AG08395 (cell line): ENCODE results near the gene FAT2.
"Not testable (repeated sequence)": the region's sequence is repeated elsewhere in the genome, so short reads cannot be mapped to it uniquely, and the experiment has no call there.

Experiments used
- DNase-seq: peaks from one replicate; pipeline ENCODE4 v3.0.0; 2012; ENCODE audit warnings: mixed read lengths, low spot score

FAT2 gene

DNA sequence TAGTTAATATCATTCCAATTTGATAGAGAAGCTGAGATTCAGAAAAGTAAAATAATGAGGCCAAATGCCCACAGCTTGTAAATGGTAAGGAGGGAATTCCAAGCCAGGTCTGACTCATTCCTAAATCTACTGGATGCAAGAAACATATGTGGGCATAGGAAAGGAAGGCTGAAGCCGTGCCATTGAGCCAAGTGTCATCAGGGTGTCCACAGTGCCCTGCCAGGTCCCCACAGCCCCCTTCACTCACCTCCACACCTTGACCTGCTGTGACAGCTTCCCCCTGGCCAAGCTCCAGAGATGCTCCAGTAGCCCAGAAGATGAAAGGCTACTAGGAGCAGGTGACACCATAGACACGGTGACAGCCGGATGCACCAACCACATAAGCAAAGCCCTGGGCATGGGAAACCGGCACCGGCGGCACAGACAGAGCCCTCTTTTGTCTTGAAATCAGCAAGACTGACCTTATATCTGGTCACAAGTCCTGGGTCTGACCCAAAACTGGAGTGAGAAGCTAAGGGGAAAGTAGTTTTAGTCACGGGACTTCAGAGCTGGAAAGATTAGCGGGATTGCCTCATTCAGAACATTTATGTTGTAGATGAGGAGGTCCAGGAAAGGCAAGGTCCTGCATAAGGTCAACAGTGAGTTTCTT lies 20.1 kb upstream of the FAT2 start:
- DNase-seq, result no peak

DNA sequence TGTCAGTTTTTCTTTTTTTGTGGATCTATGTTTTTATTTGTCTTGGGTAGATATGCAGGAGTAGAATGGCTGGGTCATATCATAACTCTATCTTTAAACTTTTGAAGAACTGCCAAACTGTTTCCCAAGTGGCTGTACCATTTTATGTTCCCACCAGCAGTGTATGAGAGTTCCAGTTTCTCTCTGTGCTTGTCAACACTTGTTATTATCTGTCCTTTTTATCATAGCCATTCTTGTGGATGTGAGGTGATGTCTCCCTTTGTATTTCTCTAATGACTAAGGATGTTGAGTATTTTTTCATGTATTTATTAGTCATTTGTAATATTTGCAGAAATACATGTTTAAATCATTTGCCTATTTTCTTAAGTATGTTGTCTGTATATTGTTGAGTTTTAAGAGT lies 17.4 kb upstream of the FAT2 start:
- DNase-seq, result no peak

DNA sequence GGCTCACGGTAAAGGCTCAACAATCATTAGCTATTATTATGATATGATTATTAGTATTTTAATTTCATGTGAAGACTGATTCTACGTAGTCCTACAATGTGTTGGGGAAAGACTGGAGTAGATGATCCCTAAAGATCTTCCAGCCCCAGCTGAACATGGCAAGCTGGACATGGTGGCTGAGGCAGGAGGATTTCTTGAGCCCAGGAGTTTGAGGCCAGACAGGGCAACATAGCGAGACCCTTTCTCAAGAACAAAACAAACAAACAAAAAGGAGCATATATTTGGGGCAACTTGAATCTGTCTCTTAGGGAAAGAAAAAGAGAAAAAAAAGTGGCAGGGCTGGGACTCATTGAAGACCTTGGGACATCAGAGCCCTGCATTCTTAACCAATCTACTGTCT lies 16.2 kb upstream of the FAT2 start:
- DNase-seq, result no peak

DNA sequence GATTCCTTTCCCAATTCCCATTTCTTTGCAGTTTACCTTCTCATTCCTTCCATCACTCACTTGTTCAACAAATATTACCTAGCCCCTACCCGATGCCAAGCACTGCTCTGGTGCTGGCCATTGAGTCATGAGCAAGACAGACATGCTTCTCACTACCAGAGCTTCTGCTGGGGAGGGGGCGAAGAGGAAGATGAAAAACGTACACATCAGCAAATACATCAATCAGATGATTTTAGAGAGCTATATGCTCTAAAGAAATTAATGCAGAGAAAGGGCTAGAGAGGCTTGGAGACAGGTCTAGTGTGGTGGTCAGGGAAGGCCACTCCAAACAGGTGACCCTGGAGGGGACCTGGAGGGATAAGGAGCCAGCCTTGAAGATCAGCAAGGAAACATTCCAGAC lies 14.4 kb upstream of the FAT2 start:
- no peak for DNase-seq

DNA sequence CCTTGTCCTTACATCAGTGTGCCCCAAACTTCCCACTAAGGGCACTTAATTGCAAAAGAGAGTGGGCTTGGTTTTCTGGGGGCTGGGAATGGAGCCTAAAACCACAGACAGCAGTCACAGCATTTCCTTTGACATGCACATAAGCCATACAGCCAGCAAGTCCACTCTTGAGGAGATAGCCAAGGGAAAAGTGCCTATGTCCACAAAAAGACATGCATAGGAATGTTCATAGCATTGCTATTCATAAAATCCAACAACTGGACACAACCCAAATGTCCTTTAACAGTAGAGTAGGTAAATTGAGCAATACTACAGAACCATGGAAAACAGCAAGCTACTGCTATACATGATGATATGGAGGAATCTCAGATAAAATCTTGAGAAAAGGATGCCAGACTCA lies 11.7 kb upstream of the FAT2 start:
- no peak for DNase-seq

DNA sequence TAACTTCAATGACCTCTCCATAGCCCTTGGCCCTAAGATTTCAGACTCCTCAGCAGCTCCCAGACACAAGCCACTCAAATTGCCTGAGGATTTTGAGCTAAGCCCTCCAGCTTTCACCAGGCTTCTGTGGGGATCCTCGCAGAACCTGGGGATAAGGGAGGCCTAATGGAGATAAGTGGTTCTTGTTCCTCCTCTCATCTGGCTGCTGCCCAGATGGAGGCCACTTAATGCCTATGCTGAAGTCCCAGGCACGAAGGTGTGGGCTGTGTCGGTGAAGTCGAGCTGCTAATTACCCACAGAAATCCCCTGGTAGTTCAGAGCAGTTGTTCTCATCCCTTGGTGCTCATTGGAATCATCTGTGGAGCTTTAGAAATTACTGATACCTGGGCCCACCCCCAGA lies 10.3 kb upstream of the FAT2 start:
- no peak for DNase-seq

DNA sequence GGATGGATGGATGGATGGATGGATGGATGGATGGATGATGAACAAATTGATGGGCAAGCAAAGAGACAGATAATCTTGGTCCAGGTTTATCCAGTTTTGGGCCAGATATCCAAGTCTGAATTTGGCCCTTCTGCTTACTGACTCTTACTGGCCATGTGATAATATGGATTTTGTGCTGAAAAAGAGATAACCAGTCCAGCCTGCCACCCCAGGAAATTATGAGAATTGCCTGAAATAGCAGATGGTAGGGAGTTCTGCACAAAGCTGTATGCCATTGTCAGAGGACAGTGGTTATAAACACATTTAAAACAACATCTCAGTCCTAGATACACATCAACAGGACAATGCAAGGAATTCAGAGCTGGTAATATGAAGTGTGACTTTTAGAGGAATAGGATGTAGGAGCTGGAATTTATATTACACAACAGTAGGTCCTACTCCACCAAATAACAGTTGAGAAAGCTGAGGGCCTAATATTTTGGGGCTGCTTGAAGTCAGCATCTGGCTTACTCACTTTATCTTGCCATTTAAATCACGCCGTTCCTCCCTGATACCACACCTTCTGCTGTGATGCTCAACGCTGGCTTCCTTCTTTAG lies 9.0 kb upstream of the FAT2 start:
- DNase-seq, result no peak

DNA sequence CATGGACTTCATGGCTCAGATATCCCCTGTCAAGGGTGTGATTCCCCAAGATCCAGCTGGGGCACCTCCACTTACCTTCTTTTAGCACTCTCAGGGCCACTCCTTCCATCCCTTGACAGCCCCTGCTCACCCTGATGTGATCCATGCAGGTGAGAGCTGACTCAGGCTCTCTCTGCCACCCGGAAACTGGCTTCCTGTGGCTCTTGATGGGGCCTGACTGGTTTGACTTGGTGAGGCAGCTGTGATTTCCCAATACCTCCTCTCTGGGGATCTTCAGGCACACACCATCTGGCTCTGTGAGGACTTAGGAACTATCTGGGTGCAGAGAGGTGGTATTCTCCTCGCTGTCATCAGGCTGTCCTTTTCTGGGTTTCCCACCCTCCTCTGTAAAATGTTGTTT lies 7.9 kb upstream of the FAT2 start:
- no peak for DNase-seq

DNA sequence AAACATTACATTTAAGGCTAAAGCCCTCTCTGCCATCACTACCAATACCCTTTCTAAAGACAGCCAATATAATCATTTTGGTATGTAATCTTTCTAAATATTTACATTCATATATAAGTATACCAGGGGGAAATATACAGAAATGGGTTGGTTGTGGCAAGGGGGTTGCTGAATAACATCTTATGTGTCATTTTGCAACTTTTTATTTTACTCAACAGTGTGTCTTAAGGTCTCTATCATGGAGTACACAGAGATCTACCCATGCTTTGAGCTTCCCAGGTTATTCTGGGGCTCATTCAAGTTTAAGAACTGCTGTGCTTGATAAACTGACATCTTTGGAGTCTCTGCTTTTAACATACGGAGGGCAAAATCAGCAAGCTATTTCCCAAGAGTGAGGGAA lies 7.4 kb upstream of the FAT2 start:
- DNase-seq, result no peak

DNA sequence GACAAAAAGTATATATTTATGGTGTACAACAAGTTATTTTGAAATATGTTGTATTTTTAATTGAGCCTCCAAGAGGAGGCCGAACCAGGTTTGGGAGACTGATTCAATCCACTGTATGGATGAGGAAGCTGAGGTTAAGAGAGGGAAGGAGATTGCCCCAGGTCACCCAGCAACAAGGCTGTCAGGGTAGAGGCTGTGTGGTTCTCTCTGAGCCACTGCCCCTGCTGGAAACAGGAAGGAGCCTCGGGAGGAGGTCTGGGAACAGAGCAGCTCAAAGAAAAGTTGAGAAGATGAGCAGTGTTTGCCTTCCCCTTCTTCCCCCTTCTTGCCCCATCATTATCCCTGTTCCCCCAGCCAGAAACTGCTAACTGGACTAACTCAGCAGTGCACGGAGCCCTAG lies 6.6 kb upstream of the FAT2 start:
- no peak for DNase-seq

DNA sequence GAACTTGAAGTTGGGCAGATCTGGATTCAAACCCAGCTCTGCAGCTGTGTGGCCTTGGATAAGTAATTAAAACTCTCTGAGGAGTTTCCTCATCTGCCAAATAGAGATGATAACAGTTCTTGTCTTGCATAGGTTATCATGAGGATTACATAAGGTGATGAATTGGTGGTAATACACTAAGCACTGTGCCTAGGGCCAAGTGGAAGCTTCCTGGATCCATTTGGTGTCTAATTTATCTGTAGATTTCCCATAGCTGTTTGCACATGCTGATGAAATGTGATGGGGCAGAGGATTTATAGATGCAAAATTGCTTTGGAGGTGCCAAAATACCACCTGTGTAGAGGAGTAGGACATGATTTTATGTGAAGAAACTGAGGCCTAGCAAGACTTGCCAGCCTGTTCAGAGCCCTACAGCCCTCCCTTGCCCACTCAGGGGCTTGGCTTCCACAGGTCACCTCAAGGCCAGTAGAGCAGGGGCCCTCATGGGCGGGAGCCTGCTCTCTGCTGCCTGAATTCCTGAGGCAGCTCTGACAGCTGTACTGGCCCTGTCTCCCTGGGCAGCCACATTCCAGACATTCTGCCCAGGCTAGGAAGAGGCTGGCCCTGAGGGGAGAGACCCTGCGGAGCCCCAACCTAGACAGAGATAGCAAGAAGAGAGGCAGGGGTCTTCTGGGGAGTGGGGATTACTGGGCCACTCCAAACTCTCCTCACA lies 5.9 kb upstream of the FAT2 start:
- peak; percentile 54 for DNase-seq

DNA sequence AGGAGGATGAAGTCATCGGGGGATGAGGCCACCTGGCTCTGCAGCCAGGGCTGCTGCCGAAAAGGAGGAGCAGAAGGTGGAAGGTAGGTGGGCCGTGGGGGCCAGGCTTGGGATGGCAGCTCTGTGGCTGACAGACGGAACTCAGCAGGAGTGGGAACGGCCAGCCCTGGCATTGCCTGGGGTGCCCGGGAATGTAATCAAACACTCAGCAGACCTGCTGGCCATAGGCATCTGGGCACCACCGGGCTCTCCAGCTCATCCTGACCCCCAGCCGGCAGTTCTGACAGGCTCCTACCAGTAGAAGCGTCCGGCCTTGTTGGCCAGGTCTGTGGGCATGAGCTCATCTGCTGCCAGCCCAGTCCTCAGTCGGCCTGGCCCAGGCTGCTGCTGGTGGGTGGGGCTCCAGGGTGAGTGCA lies 4.3 kb upstream of the FAT2 start:
- no peak for DNase-seq

DNA sequence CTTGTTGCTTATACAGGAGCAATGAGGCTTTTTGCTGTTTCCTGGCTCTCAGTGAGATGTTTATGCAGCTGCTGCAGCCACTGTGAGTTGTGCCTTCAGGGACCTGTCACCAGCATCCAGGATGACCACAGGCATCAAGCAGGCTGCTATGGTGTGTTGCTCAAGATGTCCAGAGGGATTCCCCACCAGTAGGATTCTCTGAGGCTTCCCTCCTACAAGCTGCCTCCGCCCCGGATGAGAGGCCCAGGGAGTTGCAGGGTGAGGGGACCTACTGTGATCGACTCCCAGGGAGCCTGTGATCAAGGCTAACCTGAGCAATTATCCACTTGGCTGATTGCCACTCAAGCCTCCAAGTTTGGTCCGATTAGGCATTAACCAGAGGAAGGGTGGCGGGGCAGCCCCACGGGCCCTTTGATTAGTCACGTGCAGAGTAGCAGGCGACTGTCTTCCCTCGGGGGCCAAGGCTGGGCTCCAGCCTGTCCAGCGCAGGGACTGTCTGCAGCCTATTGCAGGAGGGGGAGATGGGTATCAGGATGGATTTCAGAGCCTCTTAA lies 1.8 kb upstream of the FAT2 start:
- DNase-seq, result no peak

DNA sequence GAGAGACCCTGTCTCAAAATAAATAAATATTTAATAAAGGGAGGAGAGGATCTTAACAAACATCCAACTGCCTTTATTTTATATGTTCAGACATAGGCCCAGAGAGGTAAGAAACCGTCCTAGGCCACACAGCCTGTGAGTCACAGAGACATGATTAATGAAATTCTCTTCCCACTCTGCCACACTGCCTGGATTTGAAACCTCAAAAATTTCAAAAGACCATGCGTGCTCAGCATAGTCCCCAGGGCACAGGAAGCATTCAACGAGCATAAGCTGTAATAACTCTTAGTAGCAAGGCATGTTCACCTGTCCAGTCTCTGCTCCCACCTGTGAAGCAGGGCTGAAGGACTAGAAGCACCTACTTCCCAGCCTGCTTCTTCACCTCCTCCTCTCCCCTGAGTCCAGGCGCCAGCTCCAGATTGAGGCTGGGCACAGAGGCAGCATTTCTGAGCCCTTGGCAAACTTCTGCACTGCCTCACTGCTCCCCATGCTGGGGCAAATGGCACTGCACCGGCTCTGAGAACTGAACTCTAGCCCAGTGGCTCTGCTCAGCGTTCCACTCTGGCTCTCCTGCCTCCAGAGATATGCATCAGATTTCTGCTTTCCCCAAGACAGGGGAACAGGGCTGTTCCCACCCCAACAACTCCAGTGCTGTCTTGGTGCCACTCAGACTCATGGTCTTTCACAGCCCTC lies 1.1 kb downstream of the FAT2 start:
- DNase-seq, result no peak

DNA sequence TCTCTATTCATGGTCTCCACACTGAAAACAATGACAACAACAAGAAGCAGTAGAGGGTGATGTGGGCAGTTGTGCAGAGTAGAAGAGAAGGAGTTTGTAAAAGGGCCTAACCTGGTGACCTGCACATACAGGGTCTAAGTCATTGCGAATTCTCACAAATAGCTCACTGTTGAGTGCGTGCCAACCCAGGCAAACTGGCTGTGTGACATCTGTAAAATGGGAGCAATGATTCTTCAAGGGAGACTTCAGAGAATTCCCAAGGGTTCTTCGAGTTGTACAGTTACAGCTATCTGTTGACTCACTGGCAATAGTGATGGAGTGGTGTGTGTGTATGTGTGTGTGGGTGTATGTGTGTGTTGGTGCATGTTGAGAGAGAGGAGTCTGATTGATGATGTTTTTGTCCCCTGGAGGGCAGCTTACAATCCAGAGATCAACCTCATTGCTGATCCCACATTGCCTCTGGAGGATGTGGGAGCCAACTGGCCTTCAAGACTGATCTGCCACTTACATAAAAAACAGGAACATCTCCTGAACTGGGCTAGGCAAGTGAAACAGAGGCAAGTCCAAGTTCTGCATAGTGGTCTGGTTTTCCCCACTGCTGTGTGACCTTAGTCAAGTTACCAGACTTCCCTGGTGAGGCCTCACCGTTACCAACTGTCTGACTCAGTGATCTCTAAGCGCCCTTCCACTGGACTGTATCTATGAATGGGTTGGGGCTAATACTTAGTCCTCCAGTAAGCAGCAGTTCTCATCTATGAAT lies 3.2 kb downstream of the FAT2 start:
- no peak for DNase-seq

DNA sequence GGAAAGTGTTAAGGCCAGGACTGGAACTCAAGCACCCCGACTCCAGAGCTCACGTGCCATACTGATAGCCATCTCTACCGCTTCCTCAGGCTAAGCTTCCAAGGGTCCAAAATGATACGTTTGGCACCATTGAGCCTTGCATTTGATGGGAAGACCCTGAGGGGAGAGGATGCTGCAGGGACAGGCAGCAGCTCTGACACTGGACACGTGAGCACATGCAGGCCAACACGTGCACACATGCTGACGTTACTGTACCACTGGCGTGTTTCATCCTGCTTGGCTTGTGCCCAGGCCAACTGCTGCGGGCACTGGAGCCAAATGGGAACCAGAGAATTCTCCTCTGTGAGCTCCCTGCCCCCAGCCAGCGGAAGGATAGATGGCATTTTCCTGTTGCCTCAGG lies 5.2 kb downstream of the FAT2 start:
- peak; percentile 67 for DNase-seq

DNA sequence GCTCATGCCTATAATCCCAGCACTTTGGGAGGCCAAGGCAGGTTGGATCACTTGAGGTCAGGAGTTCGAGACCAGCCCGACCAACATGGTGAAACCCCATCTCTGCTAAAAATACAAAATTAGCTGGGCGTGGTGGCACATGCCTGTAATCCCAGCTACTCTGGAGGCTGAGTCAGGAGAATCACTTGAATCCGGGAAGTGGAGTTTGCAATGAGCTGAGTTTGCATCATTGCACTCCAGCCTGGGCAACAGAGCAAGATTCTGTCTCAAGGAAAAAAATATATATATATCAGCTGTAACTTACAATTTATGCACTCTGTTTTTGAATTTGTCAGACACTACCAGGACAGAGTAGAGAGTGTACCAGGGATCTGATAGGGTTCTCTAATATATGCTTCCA lies 5.8 kb downstream of the FAT2 start:
- DNase-seq, result not testable (repeated sequence)

DNA sequence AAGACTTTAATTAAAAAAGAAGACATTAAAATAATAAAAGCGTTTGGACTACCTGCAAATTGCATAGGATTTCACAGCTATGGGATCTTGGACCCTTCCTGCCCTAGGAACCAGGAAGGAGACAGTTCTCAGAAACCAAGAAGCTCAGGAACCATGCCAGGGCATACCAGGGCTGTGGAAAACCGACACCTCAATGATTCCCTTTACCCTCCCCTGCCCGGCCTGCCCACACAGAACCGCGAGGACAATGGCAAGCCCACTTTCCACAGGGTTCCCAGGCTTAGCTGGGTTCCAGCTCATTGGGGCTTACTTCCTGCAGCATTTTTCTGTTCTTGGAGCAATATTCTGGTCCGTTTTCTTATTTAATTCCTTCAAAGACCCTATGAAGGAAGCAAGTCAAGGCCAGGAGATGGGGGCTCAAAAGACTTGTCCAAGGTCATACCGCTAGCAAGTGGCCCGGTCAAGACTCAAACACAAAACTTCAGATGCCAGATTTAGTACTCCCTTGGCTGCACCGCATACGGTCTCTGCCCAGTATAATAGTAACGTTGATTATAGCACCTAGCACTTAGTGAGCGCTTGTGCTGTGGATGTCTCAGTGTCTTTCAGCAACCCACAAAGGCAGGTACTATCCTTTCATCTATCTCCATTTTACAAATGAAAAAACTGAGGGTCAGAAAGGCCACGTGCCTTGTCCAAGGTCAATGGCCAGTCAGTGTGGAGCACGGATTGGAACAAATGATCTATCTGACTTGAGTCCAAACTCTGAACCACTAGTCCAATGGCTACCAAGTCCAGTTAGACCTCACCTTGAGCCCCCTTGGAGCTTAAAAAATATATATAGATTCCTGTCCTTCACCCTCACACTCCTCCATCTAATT lies 6.8 kb downstream of the FAT2 start:
- DNase-seq, result no peak

DNA sequence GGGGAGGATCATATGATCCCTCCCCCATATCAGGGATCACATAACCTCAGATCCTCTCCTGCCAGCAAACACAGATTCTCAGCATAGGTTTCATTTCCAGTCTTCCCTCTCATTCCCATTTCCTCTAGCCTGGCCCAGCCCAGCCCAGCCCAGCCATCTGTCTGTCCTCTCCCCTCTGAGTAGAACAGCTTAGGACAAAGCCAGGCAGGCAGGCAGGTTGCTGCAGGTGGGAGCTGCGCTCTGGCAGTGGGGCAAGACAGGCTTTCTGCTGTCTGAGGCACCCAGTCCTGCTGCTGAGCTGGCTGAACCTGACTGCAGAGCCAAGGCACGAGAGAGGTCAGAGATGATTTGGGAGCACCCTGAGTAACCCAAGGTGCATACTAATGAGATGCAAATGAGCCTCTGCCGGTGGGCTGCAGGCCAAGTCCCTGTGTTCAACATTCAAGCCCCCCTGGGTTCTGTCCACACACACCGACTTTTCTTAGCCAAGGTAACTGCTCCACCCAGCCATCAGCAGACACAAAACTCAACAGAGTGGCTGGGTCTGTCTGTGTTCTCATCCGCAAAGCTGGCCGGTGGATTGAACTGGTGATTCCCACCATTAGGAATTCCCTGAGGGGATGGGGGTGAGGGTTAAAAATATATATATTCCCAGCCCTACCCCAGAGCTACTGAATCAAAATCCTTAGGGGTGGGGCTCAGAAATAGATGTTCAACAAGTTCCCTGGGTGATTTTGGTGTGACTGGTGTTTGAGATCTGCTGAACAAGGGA lies 9.1 kb downstream of the FAT2 start:
- no peak for DNase-seq

DNA sequence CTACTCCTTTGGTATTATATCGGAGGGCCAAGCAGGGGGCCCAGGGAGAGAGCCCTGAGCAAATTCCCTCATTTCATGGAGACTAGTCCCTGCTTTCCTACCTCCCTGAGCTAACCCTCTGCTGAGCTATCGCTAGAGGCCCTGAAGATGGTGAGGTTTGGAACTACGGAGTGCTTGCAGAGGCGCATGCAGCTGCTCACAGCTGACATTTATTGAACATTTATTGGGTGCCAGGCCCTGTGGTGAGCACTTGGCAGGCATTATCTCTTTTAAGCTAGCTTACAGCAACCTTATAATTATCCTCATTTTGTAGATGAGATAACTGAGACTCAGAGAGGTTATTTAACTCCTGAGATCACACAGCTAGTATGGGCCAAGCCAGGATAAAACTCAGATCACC lies 9.8 kb downstream of the FAT2 start:
- no peak for DNase-seq
